Activated CD8-positive, alpha-beta memory T cell treated with anti-CD3 and anti-CD28 coated beads, Interleukin-2, amount 10 ng/mL, durations not matched to agents 7 days and 5 days (primary cell): ENCODE data around the gene DUSP10. TPM values are rescaled to one million over a fixed set of nuclear protein-coding genes. Genes with fewer than 3 reads are reported as not detected.

ENCODE experiments used
- ATAC-seq: fragments of 150-1000 bp; cut with Tn5 transposase; one replicate; pipeline ENCODE4 v1.10.0; 2021; ENCODE audit warnings: moderate library complexity
- CTCF ChIA-PET: fragments of 350-600 bp; sonication (Branson Sonifier 250); formaldehyde crosslinking; loops from one replicate; lab custom pipeline; 2021; ENCODE audit warnings: antibody characterized with exemption; lab: Charles Lee
- DNase-seq: peaks from one replicate; pipeline ENCODE4 v3.0.0-alpha.2; 2020
- H3K27ac Mint-ChIP-seq: one replicate; pipeline ENCODE4 v1.8.0; 2021; ENCODE audit warnings: mild to moderate bottlenecking, mixed read lengths
- H3K27me3 Mint-ChIP-seq: one replicate; pipeline ENCODE4 v1.8.0; 2021; ENCODE audit warnings: mixed read lengths
- H3K36me3 Mint-ChIP-seq: one replicate; pipeline ENCODE4 v1.8.0; 2021; ENCODE audit warnings: mild to moderate bottlenecking, mixed read lengths
- H3K4me1 Mint-ChIP-seq: one replicate; pipeline ENCODE4 v1.8.0; 2021; ENCODE audit warnings: mixed read lengths
- H3K4me3 Mint-ChIP-seq: one replicate; pipeline ENCODE4 v1.8.0; 2021; ENCODE audit warnings: mild to moderate bottlenecking, moderate library complexity, mixed read lengths
- H3K9me3 Mint-ChIP-seq: one replicate; pipeline ENCODE4 v1.8.0; 2022; ENCODE audit warnings: low read depth, mixed read lengths
- total RNA-seq, 2 experiments: library from RNA; stranded (reverse); gene quantifications; one replicate each; pipeline ENCODE4 v1.2.3, GENCODE V29; 2021

DUSP10 gene
- total RNA-seq, 2 experiments from 2014 or later = 14.3 to 46.3 TPM

DNA sequence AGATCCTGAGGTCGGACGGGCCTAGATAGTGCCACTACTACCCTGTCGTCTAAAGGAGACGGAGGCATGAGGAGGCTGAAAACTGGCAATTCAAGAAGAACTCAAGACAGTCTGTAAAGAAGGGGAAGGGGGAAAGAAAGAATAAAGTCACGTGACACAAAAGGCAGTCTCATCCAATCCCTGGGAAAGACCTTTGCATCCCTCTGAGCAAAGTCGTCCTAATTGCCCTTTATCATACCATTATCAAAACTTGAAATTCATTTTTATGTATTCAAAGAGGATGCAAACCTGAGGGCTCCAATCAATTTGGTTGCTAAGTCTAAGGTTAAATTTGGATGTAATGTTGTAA is 2.2 kb downstream of the DUSP10 start:
- DNase-seq = no peak
- Mint-ChIP-seq H3K36me3 (peaks cover 48% of the 10 kb centered on the region), H3K4me3 (peak overlapping the region; percentile 8), H3K9me3 (peaks cover 4% of the 10 kb centered on the region), H3K27me3 (no peaks in the 10 kb centered on the region), H3K4me1 (peaks cover 43% of the 10 kb centered on the region), H3K27ac (no peak overlapping the region)
- CTCF ChIA-PET = interaction anchor here (1.0 to 7.1 kb wide), 5 partner anchors 29 to 716 kb away, joined by 3 to 92 read pairs (median 17); no protein-coding TSS in a partner anchor
- no peak for ATAC-seq

DNA sequence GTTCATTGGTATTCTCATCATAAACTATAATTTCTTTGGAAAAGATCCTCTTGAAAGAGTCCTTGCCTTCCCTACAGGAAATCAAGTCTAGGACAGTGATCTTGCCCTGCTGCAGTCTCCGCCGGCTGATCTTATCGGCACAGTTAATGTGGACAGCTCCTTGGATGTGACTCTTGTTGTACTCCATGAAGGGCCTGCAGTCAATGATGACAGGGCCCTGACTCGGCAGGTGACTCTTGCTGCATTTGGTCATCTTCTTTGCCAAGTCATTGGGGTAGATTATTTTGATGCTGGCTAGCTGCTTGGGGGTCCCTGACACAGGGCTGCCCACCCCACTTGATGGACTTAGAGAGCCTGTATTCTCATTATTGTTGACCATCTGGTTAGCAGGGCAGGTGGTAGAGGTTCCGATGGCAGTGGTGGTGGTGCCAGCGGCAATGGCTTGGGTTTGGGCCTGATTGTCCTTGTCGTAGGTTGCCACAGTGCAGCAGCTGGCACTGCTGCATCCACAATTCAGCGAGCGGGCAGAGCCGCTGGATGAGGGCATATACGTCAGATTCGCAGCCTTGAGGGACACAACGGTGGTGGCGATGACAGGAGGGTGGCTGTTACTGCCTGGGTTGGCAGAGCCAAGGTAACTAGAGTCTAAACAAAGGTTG is 2.7 kb downstream of the DUSP10 start:
- H3K27me3 Mint-ChIP-seq = no peaks in the 10 kb centered on the region
- H3K4me1 Mint-ChIP-seq = peaks cover 45% of the 10 kb centered on the region
- no peak for ATAC-seq
- peaks cover 52% of the 10 kb centered on the region for H3K36me3 Mint-ChIP-seq
- H3K4me3 Mint-ChIP-seq = peak overlapping the region; percentile 8
- DNase-seq = no peak
- CTCF ChIA-PET = interaction anchor here (0.9 to 3.2 kb wide), 2 partner anchors 10 to 262 kb away, joined by 3 to 27 read pairs; no protein-coding TSS in a partner anchor
- peaks cover 4% of the 10 kb centered on the region for H3K9me3 Mint-ChIP-seq
- H3K27ac Mint-ChIP-seq = no peak overlapping the region

DNA sequence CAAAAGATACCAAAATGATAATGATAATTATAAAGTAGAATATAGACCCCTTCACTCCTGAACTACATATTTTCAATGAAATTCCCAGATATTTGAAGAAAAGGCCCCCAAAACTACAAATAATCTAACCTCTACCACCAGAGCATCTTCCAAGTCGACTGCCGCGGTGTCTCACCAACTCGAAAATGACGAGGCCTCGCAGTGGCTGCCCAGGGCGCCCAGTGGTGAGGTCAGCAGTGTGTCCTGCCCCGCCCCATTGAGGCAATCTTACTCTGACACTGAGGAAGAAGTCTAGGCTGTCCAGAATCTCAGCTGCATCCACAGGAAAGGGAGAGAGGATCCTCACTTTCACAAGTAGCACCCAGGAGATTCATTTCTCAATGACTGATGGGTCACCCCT is 5.2 kb downstream of the DUSP10 start:
- Mint-ChIP-seq H3K27ac (no peak overlapping the region), H3K4me3 (no peak overlapping the region), H3K4me1 (peaks cover 59% of the 10 kb centered on the region), H3K36me3 (peaks cover 68% of the 10 kb centered on the region), H3K27me3 (no peaks in the 10 kb centered on the region), H3K9me3 (peaks cover 4% of the 10 kb centered on the region)
- DNase-seq (no peak), ATAC-seq (no peak)
- CTCF ChIA-PET = no interaction called here

DNA sequence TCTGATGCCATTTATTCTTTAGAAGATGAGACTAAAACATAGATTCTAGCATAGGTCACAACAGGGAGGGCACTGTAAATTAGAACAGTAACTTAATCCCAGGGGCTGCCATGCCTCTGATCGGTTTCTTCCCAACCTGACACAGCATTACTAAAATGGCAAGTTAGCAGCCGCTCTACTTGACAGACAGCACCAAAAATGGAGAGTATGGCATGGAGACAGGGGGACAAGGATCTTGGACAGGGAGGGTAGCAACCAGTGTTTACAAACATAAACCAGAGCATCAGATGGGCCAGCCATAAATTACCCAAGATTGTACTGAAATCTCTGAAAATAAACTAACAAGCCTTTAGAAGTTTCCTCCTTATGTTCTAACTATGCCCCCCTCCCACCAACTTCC is 5.9 kb downstream of the DUSP10 start:
- no peak overlapping the region for H3K27ac Mint-ChIP-seq
- no peak overlapping the region for H3K4me3 Mint-ChIP-seq
- H3K9me3 Mint-ChIP-seq = peaks cover 4% of the 10 kb centered on the region
- CTCF ChIA-PET = interaction anchor here (1.0 kb wide), 1 partner anchor 719 kb away, joined by 3 read pairs; no protein-coding TSS in a partner anchor
- DNase-seq (no peak), ATAC-seq (no peak)
- H3K4me1 Mint-ChIP-seq = peaks cover 59% of the 10 kb centered on the region
- H3K27me3 Mint-ChIP-seq = no peaks in the 10 kb centered on the region
- peaks cover 70% of the 10 kb centered on the region for H3K36me3 Mint-ChIP-seq

DNA sequence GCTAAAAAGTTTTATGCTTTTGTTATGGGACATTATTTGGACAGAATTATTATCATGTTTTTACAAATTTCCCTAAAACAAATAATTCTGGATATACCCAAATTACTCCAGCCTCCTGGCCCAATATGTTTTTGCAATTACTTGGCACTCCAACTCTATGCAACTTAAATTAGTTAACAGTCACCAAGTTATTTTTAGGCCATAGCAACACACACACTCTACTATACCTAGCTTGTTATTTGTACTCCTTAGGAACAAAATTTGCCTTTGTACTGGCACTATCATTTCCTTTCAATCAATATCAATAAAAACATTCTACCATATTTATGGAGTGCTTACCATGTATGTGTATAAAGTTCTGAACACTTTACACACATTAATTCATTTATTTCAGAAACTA is 7.7 kb downstream of the DUSP10 start:
- peaks cover 73% of the 10 kb centered on the region for H3K4me1 Mint-ChIP-seq
- DNase-seq = no peak
- no peaks in the 10 kb centered on the region for H3K27me3 Mint-ChIP-seq
- H3K9me3 Mint-ChIP-seq = peaks cover 4% of the 10 kb centered on the region
- no peak for ATAC-seq
- CTCF ChIA-PET = interaction anchor here (0.8 kb wide), 1 partner anchor 14 kb away, joined by 3 read pairs; no protein-coding TSS in a partner anchor
- no peak overlapping the region for H3K27ac Mint-ChIP-seq
- H3K36me3 Mint-ChIP-seq = peaks cover 73% of the 10 kb centered on the region
- no peak overlapping the region for H3K4me3 Mint-ChIP-seq

DNA sequence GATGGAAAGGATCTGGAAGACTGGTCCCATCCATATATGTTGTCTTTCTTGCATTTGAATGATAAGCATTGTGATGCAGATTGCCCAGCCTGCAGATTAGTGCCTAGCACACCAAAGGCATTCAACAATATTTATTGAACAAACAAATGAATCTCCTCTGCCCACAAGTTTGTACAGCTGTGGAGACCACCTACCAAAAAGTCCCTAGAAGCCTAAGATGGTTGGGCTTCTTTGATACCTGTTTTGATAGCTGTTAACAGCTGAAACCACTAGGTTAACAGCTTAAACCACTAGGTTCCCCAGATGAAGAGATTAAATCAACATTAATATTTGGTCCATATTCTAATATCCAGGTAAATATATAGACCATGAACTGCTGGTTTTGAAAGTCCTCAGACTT is 9.8 kb downstream of the DUSP10 start:
- CTCF ChIA-PET = interaction anchor here (1.4 kb wide), 1 partner anchor 9 kb away, joined by 3 read pairs; no protein-coding TSS in a partner anchor
- no peak for ATAC-seq
- H3K4me3 Mint-ChIP-seq = no peak overlapping the region
- no peak for DNase-seq
- peaks cover 78% of the 10 kb centered on the region for H3K4me1 Mint-ChIP-seq
- no peaks in the 10 kb centered on the region for H3K27me3 Mint-ChIP-seq
- H3K27ac Mint-ChIP-seq = no peak overlapping the region
- H3K36me3 Mint-ChIP-seq = peaks cover 70% of the 10 kb centered on the region
- peaks cover 2% of the 10 kb centered on the region for H3K9me3 Mint-ChIP-seq

DNA sequence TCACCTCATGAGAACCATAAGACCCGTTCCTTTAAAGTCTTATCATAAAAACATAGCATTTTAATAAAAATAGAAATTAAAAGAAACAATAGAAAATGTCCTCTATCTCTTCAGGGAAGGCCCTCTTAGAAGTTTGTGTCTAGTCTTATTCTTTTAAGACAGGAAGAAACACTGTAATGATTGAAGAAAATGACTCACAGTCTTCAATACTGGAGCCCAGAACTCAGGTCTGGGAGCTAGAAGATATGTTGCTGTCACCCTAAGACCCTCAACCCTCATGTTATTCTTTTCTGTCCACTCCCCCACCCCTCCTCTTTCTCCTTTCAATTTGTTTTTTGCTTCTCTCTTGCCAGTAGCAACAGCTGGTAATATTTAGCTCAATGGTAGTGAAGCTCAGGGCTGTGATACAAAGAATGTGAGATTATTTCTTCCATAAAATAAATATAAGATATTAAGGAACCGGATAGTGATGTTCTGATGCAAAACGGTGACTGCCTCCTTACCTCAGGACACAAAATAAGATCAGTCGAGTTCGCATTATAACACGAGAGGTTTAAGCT is 12.0 kb downstream of the DUSP10 start:
- Mint-ChIP-seq H3K9me3 (peaks cover 2% of the 10 kb centered on the region), H3K36me3 (peaks cover 66% of the 10 kb centered on the region), H3K4me1 (peaks cover 84% of the 10 kb centered on the region), H3K4me3 (no peak overlapping the region), H3K27ac (peak overlapping the region; percentile 59), H3K27me3 (no peaks in the 10 kb centered on the region)
- CTCF ChIA-PET = interaction anchor here (0.9 to 1.8 kb wide), 4 partner anchors 9 to 24 kb away, joined by 3 to 12 read pairs (median 4); partner anchors contain the start of gene DUSP10
- DNase-seq (no peak), ATAC-seq (no peak)

DNA sequence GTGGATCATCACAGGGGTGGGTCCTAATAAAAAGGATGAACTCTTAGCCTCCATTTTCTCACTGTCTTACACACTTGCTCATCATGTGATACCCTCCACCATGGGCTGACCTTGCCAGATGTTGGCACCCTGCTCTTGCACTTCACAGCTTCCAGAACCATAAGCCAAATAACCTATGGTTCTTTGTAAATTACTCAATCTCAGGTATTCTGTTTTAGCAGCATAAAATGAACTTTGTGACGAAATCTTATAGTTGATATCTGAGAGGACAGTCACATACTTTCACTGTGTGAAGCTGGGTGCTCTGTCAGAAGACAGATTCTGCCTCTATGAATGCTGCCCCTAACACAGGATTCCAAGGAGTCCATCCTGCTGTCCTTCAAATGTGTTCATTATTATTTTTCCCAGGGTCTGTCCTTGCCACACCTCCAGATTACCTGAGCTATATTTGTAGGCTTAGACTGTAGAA is 13.8 kb downstream of the DUSP10 start:
- Mint-ChIP-seq H3K4me3 (no peak overlapping the region), H3K9me3 (peaks cover 7% of the 10 kb centered on the region), H3K4me1 (peaks cover 78% of the 10 kb centered on the region), H3K36me3 (peaks cover 69% of the 10 kb centered on the region), H3K27ac (peak overlapping the region; percentile 92), H3K27me3 (no peaks in the 10 kb centered on the region)
- no peak for ATAC-seq
- DNase-seq = no peak
- CTCF ChIA-PET = interaction anchor here (0.9 to 1.0 kb wide), 3 partner anchors 14 to 250 kb away, joined by 3 read pairs; partner anchors contain the start of gene DUSP10

DNA sequence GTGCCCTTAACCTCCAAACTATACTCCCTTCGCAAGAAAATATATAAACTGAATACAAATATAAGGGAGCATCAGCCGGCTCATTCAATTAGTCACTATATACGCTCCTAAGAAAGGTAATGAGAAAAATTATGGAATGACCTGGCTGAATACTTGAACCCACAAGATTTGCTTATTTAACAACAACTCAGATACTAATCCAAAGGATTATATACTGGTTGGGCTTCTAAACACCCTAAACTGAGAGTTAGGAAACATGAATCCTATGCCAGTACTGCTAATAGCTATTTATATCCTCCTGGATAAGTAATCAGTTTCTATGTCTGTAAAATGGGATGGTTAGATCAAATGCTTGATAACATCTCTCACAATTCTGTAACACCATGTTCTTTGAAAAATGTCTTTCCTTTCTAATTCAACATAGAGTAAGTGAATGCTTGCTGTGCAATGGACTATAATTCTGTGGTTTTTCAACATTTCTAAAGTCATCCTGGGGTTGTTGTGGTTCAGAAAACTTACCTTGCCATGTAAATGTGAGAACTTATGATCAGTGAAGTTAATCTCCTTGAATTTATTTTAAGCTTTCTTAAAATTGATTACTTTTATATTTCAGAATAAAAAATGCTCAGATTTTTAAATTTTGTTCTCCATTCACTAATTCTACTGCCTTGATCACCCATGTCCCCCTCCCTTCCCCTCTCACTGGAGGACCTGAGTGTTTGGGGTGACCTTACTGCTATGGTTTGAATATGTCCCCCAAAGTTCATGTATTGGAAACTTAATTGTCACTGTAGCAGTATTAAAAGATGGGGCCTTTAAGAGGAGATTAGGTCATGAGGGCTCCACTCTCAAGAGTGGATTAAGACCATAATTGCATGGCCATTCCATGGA is 14.5 kb downstream of the DUSP10 start:
- Mint-ChIP-seq H3K27ac (peak overlapping the region; percentile 92), H3K4me3 (peak overlapping the region; percentile 31), H3K4me1 (peaks cover 78% of the 10 kb centered on the region), H3K27me3 (no peaks in the 10 kb centered on the region), H3K36me3 (peaks cover 72% of the 10 kb centered on the region), H3K9me3 (peaks cover 11% of the 10 kb centered on the region)
- no peak for DNase-seq
- CTCF ChIA-PET = interaction anchor here (0.9 to 1.7 kb wide), 5 partner anchors 14 to 249 kb away, joined by 3 read pairs; partner anchors contain the start of gene DUSP10
- ATAC-seq = peak; percentile 47

DNA sequence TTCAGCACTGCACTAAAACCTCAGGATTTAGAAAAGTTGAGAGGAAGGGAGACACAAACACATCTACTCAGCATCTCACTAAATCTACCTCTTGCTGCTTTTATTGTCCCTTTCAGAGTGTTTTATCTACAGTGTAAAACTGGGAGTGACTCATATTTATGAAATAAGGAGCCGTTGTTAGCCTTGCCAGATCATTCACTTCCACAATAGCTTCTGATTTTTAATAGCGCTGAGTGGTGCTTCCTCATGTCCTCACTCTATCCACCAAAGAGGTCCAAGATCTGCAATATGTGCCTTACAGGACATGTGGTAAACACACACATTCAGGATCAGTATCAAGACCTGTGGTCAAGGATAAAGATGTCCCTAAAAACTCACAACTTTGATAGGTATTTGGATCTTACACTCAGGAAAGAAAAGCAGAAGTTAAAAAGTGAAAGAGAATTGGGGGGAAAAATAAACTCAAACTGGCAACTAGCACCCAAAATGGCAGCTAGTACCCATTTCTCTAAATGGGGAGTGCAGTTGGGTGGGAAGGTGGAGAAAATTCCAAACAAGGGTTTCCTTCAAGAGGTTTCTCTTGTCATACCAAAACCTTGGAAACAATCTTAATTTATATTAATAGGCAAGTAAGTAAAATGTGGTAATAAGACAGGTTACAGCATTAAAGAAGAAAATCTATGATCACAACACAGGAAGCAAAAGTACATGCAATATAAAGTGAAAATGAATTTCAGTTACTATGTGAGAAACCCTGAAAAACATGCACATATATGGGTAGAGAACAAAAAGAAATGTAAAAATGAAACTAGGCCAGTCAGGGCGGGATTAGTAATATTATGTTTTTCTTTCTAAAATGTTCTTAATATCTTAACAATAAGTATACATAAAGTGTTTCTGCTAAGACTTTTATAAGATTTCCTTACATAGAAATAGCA is 15.9 kb downstream of the DUSP10 start:
- H3K36me3 Mint-ChIP-seq = peaks cover 79% of the 10 kb centered on the region
- CTCF ChIA-PET = interaction anchor here (1.2 to 3.8 kb wide), 6 partner anchors 14 to 182 kb away, joined by 3 to 14 read pairs (median 3); partner anchors contain the start of gene DUSP10
- H3K4me3 Mint-ChIP-seq = peak overlapping the region; percentile 60
- DNase-seq (no peak), ATAC-seq (peak; percentile 80)
- peaks cover 75% of the 10 kb centered on the region for H3K4me1 Mint-ChIP-seq
- H3K9me3 Mint-ChIP-seq = peaks cover 11% of the 10 kb centered on the region
- peak overlapping the region; percentile 92 for H3K27ac Mint-ChIP-seq
- no peaks in the 10 kb centered on the region for H3K27me3 Mint-ChIP-seq

DNA sequence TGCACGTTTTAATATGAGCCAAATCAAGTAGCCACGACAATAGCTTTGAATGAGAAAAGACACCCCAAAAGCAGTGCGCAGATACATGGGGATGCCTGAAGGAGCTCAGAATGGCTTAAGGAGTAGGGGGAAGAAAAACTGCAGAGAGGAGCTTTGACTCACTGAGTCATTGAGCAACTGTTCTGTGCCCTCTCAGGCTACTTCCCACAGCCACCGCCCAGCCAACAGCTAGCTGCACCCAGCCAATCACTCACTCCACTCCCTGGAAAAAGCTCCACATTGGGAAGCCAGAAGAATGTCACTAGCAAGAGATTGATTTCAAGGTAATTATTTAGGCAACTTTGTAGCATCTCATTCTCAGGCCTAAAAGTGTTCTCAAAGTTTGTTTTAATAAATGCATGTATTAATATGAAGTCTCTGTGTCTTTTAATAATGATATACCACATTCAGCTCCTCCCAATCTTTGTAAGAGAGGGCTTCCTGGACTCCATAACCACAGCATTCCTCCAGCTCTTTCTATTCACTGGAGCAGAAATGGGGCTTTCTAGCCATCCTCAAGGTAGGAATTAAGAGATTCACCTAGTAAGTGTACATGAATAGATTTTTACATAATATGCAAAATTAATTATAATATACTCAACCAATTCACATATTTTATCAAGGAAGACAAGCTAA is 16.8 kb downstream of the DUSP10 start:
- H3K27ac Mint-ChIP-seq = peak overlapping the region; percentile 92
- peaks cover 80% of the 10 kb centered on the region for H3K36me3 Mint-ChIP-seq
- DNase-seq (no peak), ATAC-seq (no peak)
- H3K9me3 Mint-ChIP-seq = peaks cover 11% of the 10 kb centered on the region
- no peak overlapping the region for H3K4me3 Mint-ChIP-seq
- CTCF ChIA-PET = interaction anchor here (1.2 to 3.8 kb wide), 5 partner anchors 13 to 181 kb away, joined by 3 to 14 read pairs (median 3); partner anchors contain the start of gene DUSP10
- H3K4me1 Mint-ChIP-seq = peaks cover 71% of the 10 kb centered on the region
- no peaks in the 10 kb centered on the region for H3K27me3 Mint-ChIP-seq
